Fibroblast of skin of left quadriceps (primary cell): ENCODE results near the gene KCTD14.
"Not testable (repeated sequence)": the region's sequence is repeated elsewhere in the genome, so short reads cannot be mapped to it uniquely, and the experiment has no call there.

ENCODE experiments used
- DNase-seq, 2 experiments: peaks; one replicate each; pipeline ENCODE4 v3.0.0-alpha.2; 2013; ENCODE audit warnings: low read depth in 2 of 2

Gene KCTD14, protein sequence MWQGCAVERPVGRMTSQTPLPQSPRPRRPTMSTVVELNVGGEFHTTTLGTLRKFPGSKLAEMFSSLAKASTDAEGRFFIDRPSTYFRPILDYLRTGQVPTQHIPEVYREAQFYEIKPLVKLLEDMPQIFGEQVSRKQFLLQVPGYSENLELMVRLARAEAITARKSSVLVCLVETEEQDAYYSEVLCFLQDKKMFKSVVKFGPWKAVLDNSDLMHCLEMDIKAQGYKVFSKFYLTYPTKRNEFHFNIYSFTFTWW

DNA sequence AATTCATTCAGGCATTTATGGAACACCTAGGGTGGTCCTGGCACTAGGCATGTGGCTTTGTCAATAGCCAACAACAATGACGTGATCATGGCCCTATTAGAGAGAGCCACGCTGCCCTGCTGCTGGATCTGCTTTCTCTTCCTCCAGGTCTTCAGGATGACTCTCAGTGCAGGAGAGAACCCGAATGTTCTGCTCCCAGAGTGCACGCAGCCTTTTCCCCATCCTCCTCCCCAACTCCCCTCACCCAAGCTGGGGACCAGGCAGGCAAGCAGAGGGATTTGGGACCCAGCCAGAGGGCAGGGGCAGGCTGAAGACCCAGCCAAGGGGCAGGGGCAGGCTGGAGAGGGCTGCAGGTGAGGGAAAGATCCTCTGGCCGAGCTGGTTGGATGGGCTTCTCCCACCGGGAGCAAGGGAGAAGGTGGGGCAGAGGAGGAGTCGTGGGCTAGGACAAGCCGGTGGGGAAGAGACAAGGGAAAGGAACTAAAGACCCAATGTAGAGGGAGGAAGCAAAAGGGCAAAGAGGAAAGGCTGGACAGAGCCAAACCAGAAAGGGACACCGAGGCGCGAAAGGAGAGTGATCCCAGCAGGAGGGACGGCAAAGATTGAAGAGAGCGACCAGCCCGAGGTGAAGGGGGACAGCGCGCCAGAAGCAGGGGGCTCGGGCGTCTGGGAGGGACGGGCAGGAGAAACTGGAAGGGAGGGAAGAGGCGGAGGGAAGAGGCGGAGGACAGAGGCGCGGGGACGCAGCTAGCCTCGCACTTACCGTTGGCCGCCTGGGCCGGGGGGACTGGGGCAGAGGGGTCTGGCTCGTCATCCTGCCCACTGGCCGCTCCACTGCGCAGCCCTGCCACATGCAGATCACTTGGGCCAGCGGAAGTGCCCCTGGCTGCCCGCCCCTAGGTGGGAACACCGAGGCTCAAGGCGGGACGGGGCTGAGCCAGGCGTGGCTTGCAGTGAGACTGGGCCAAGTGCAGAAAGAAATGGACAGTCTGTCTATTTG, at the start of gene KCTD14:
TSS of gene KCTD14 (minus strand) at position 880 of the 1,000 bp plus-strand sequence. CDS start at position 853, 27 bp downstream.
- no peak for DNase-seq

DNA sequence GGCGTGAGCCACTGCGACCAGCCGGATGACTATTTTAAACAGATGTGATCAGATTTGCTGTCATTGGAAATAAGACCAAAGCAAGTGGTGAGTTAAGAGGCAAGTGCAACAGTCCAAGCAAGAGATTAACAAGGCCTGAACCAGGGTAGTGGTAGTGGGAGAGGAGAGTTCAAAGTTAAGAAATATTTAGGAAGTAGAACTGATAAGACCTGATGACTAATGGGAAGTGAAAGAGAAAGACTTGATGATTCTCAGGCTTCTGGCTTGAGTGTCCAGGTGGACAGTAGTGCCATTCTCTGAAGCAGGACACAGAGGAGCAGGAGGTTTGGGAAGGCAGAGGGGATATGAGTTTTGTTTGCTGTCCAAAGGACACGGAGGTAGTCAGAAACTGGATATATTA, 49.4 kb upstream of the KCTD14 start:
- no peak for DNase-seq

GRCh38 chr11:78071717-78072116, 48.6 kb upstream of the KCTD14 start:
- no peak for DNase-seq

DNA sequence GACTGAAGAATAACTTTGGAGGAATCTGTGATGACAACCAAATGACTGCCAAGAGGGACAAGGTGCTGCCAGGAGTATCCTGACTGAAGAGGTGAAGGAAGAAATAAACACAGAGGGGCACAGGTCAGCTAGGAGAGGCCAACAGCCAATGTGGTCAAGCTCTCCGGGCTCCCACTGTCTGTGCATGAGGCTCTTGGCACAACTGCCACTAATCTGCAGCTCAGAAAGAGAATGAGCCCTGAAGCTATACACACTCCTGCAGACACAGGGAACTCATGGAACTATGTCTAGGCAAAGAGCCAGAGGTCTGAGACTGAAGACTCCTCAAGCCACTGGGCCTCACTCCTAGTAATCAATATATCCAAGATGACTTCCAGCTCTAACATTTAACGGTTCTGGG, 47.5 kb upstream of the KCTD14 start:
- no peak for DNase-seq

GRCh38 chr11:78069465-78069864, 46.4 kb upstream of the KCTD14 start:
- DNase-seq: no peak

GRCh38 chr11:78067704-78068103, 44.6 kb upstream of the KCTD14 start:
- no peak for DNase-seq

- no peak for DNase-seq
Measured at GRCh38 chr11:78066471-78066870, 43.4 kb upstream of the KCTD14 start.

GRCh38 chr11:78065203-78065602, 42.1 kb upstream of the KCTD14 start:
- no peak for DNase-seq

- no peak for DNase-seq
Measured at GRCh38 chr11:78063440-78064181, 40.5 kb upstream of the KCTD14 start, which contains the start of gene THRSP. TSS of gene THRSP (plus strand) at chr11:78063861. CDS start at chr11:78063882, 21 bp downstream.

GRCh38 chr11:78062671-78063070, 39.6 kb upstream of the KCTD14 start:
- DNase-seq: no peak

GRCh38 chr11:78061921-78062311, 38.8 kb upstream of the KCTD14 start:
- DNase-seq: no peak

GRCh38 chr11:78061088-78061920, 38.2 kb upstream of the KCTD14 start:
- no peak for DNase-seq

GRCh38 chr11:78060533-78060932, 37.5 kb upstream of the KCTD14 start:
- DNase-seq: no peak

GRCh38 chr11:78059749-78060328, 36.8 kb upstream of the KCTD14 start:
- DNase-seq: not testable (repeated sequence)

GRCh38 chr11:78057462-78058055, 34.5 kb upstream of the KCTD14 start:
- no peak for DNase-seq

DNA sequence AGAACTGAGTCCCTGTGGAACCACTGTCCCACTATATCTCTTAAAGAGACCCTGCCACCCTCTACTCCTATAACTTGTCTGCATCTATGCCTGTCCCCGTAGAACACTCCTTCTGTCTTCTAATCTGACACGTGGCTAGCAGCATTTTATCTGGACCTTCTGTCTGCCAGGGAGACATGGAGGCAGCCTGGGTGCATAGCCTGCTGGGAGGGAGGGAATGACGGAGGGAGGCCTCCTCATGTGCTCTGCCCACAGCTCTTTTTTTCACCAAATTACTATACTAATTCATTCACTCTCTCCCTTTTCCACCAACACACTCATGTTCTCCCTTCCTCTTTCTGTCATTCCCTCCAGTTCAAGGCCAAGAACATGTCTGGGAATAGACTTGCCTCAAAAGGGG, 33.0 kb upstream of the KCTD14 start:
- no peak for DNase-seq

GRCh38 chr11:78054971-78055370, 31.9 kb upstream of the KCTD14 start:
- no peak for DNase-seq

DNA sequence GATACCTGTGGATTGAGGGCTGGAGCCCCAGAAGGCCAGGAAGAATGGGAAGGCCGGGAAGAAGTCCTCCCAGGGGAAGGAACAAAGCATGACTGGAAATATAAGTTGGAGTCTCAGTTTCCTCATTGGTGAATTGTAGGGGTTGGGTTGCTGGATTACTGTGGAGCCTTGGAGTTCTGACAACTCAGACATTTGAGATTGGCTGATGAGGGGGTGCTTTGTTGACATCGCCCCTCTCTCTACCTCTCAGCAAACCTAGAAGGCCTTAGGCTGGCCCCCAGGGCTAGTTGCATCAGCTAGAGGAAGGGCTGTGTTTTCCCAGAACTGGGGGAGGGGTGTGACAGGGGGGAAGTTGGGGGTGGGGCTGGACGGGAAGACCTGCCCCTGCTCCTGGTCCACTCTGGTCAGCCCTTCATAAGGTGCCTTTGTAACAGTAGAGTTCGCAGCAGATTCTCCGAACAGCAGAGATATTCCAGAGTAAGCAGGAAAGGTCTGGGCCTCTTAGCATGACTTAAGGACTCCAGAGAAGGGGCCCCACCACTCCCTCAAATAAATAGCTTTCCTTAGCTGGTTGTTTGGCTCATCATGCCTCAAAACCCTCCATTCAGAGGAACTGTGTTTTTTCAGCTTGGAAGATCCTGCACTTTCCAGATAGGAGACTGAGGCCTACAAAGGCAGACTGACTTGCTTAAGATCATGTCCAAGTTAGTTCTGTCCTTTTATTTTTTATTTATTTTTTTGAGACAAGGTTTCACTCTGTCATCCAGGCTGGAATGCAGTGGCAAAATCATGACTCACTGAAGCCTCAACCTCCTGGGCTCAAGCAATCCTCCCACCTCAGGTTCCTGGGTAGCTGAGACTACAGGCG, 28.1 kb upstream of the KCTD14 start:
- peak in 1 of 2 experiments; percentile 23 for DNase-seq

DNA sequence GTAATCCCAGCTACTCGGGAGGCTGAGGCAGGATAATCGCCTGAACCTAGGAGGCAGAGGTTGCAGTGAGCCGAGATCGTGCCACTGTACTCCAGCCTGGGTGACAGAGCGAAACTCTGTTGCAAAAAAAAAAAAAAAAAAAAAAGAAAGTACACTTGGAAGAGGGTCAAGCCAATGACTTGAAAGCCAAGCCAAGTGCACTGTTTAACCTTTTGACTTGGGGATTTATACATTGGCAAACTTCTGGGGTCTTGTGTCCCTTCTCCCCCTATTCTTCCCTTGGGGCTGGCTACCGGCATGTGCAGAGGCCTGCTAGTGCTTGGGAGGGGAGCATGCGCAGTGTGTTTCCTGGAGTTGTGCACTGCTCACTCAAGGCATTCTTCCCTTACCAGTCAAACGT, 26.3 kb upstream of the KCTD14 start:
- DNase-seq: no peak
